Lower leg skin (tissue), 4 donors: ENCODE measurements around the gene CCNK. TPM values are rescaled to one million over a fixed set of nuclear protein-coding genes. Genes with fewer than 3 reads are reported as not detected.

ENCODE experiments used
- DNase-seq, 2 donors: peaks; one replicate each; pipeline ENCODE4 v3.0.0-alpha.2; 2019; ENCODE audit warnings: low spot score in 2 of 2
- H3K4me3 ChIP-seq: fragments of 200-600 bp; sonication (generic); 2 replicates; pipeline ENCODE4 v1.5.1; 2017; ENCODE audit warnings: mild to moderate bottlenecking, low read depth; ENCODE audit not compliant: poor library complexity, severe bottlenecking
- CTCF ChIP-seq, 3 donors: fragments of 450-650 bp; IDR thresholded peaks; one replicate each; pipeline ENCODE4 v1.5.1; 2016; ENCODE audit warnings: antibody characterized with exemption in 3 of 3, mild to moderate bottlenecking in 3 of 3, moderate library complexity in 2 of 3
- POLR2A ChIP-seq, 2 donors: fragments of 450-650 bp; IDR thresholded peaks; one replicate each; pipeline ENCODE4 v1.6.1; 2016 to 2017; ENCODE audit warnings: antibody characterized with exemption in 2 of 2, mild to moderate bottlenecking in 1 of 2, moderate library complexity in 1 of 2
- WGBS, 2 donors: methylation state at CpG; one replicate each; pipeline ENCODE4 v1.1.5; 2018; 5-methylcytosine and 5-hydroxymethylcytosine counted together
- intact Hi-C: fragments of 100-400 bp; cut with DNase I; formaldehyde crosslinking; loops from one replicate; pipeline ENCODE4 v1.15.0; 2023; ENCODE audit warnings: low total_unique reads
- total RNA-seq, 4 donors: library from RNA; depleted of rRNA; stranded (reverse); fragments of >200 nt; gene quantifications; one replicate each; pipeline ENCODE4 v1.1.0, GENCODE V29; 2016

CCNK gene
- total RNA-seq, 4 donors from 2014 or later: 15.0 to 29.4 (median 25.3) TPM

- TF ChIP-seq CTCF (IDR thresholded peaks at IDR 0.05) (no peak), POLR2A (IDR thresholded peaks at IDR 0.05) (no peak)
- H3K4me3 ChIP-seq: no peak overlapping the region
- intact Hi-C loops: no loop called here
- DNase-seq: no peak
- WGBS, 2 donors: 29 to 36% methylated on average over 12 of the region's 12 CpGs
Measured at GRCh38 chr14:99522457-99522891, 41.3 kb downstream of the CCNK start.

- intact Hi-C loops: no loop called here
- TF ChIP-seq POLR2A (IDR thresholded peaks at IDR 0.05): no peak
- no peak for TF ChIP-seq CTCF (IDR thresholded peaks at IDR 0.05)
- no peak overlapping the region for H3K4me3 ChIP-seq
- DNase-seq: no peak
- 68 to 82% methylated on average over 13 to 14 of the region's 14 CpGs for WGBS, 2 donors
Measured at GRCh38 chr14:99522934-99523703, 41.9 kb downstream of the CCNK start.

GRCh38 chr14:99523704-99524055 lies 42.5 kb downstream of the CCNK start:
- no peak for DNase-seq
- intact Hi-C loops: no loop called here
- TF ChIP-seq POLR2A (IDR thresholded peaks at IDR 0.05) (no peak), CTCF (IDR thresholded peaks at IDR 0.05) (no peak)
- 73 to 87% methylated on average over 5 of the region's 5 CpGs for WGBS, 2 donors
- no peak overlapping the region for H3K4me3 ChIP-seq

- WGBS, 2 donors: 70 to 74% methylated on average over 16 of the region's 16 CpGs
- DNase-seq: no peak
- no peak overlapping the region for H3K4me3 ChIP-seq
- intact Hi-C loops: no loop called here
- TF ChIP-seq POLR2A (IDR thresholded peaks at IDR 0.05) (no peak), CTCF (IDR thresholded peaks at IDR 0.05) (no peak)
Measured at GRCh38 chr14:99524091-99524661, 43.0 kb downstream of the CCNK start.

GRCh38 chr14:99524804-99525698 lies 43.8 kb downstream of the CCNK start:
- no peak for DNase-seq
- WGBS, 2 donors: 63 to 65% methylated on average over 12 to 17 of the region's 17 CpGs
- TF ChIP-seq CTCF (IDR thresholded peaks at IDR 0.05) (no peak), POLR2A (IDR thresholded peaks at IDR 0.05) (no peak)
- intact Hi-C loops: no loop called here
- no peak overlapping the region for H3K4me3 ChIP-seq
